Stromal cell of bone marrow (primary cell): ENCODE results near the gene NPHP4.
"Not testable (repeated sequence)": the region's sequence is repeated elsewhere in the genome, so short reads cannot be mapped to it uniquely, and the experiment has no call there.

Experiments
- DNase-seq: peaks from one replicate; pipeline ENCODE4 v3.0.0-alpha.2; 2012; ENCODE audit warnings: low read depth

Gene NPHP4

GRCh38 chr1:6023346-6023745 is 31.1 kb upstream of the NPHP4 start:
- no peak for DNase-seq

- DNase-seq, result no peak
Measured at GRCh38 chr1:6022193-6022592, 30.0 kb upstream of the NPHP4 start.

- no peak for DNase-seq
Measured at GRCh38 chr1:6019166-6019845, 27.1 kb upstream of the NPHP4 start.

DNA sequence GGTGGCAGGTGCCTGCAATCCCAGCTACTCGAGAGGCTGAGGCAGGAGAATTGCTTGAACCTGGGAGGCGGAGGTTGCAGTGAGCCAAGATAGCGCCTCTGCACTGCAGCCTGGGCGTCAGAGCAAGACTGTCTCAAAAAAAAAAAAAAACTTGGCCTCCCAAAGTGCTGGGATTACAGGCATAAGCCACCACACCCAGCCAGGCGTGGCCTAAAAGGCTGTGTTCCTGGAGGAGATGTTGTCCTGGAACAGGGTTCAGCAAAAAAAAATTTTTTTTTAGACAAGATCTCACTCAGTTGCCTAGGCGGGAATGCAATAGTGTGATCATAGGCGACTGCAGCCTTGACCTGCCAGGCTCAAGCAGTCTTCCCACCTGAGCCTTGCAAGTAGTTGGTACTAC is 25.4 kb upstream of the NPHP4 start:
- DNase-seq, result not testable (repeated sequence)

- DNase-seq, result no peak
Measured at GRCh38 chr1:6016191-6016865, 24.1 kb upstream of the NPHP4 start.

DNA sequence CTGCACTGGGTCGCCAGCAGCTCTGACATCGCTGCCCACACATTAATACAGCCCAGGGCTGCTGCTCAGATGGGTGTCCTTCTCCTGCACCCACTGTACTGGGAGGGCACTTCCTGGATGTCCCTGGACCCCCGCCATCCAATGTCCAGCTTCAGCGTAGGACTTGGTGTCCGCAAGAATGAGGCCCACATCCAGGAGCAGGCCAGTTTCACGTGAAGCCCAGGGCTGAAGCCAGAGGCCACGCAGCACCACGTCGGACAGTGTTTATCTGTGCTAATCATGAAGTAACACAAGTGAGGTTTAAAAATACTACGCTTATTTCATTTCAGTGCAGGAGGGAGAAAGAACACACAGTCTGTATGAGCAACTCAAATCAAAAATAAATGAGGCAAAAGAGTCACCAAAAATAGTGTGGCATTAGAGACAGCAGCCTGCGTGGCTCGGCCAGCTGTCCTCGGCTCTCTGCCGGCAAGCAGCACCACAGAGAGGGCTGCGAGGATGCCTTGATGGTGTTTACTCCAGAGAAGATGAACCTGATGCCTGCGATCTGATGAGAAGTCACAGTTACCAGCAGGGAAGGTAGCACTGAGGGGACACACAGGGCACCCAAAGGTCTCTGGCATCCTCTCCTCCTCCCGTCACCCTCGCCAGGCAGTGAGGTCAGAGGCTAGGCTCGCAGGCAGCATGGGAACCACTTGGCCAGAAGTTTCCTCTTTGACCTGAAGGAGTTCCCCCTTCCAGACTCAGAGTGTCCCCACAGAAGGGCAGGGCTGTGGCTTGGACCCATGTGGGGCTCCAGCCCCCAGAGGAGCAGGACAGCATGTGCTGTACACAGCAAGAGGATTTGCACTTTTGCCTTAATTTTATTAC is 22.1 kb upstream of the NPHP4 start:
- DNase-seq, result no peak

- DNase-seq, result no peak
Measured at GRCh38 chr1:6013491-6013890, 21.3 kb upstream of the NPHP4 start.

DNA sequence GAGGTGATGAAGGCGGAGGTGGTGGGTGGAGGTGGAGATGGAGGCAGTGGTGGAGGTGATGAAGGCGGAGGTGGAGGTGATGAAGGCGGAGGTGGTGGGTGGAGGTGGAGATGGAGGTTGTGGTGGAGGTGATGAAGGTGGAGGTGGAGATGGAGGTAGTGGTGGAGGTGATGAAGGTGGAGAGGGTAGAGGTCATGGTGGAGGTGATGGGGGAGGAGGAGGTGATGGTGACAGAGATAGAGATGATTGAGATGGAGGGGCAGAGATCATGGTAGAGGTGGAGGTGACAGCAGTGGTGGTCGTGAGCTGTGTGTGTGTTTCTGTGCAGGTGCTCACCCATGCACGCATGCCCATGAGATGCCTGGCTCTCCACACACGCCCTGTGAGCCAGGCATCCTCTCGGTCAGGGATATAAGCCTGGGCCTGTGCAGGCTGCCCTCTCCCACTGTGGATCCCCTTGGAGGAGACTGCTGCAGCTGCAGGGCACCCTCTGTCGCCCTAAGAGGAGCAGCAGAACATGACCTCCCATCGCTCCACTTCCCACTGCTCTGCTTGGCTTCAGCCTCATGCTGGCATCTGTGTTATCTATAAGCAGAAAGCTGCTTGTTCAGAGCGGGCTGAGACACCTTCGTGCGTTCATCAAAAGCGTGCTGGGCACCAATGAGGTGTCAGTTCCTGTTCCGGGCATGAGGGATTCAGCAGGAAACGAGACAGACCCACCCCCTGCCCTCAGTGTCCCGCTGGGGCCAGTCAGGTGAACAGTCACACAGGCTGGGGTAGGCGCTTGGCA is 20.5 kb upstream of the NPHP4 start:
- DNase-seq, result no peak

DNA sequence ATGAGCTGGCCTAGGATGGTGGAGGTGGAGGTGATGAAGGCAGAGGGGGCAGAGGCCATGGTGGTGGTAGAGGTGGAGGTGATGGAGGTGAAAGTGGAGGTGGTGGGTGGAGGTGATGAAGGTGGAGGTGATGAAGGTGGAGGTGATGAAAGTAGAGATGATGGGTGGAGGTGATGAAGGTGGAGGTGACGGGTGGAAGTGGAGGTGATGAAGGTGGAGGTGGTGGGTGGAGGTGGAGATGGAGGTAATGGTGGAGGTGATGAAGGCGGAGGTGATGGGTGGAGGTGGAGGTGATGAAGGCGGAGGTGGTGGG is 19.7 kb upstream of the NPHP4 start:
- no peak for DNase-seq

- DNase-seq, result no peak
Measured at GRCh38 chr1:6011161-6011945, 19.1 kb upstream of the NPHP4 start.

DNA sequence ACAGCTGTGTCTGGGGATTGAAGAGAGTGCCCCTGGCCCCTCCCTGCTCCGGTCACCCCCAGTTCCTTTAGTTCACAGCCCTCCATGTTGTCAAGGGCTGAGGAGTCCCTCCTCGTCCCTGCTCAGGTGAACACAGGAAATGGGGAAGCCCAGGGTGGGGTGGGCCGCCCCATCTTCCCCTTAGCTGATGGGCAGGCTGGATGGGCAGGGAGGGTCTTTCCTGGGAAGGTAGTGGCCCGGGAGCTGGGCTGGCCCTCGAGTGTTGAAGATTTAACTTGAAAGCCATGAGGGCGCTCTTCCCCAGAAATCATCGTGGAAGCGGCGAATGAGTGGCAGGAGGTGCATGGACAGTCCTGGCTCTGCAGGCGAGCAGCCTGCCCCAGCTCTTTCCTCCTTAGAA is 18.3 kb upstream of the NPHP4 start:
- DNase-seq, result no peak

GRCh38 chr1:6009120-6010040 is 17.2 kb upstream of the NPHP4 start:
- DNase-seq, result no peak

DNA sequence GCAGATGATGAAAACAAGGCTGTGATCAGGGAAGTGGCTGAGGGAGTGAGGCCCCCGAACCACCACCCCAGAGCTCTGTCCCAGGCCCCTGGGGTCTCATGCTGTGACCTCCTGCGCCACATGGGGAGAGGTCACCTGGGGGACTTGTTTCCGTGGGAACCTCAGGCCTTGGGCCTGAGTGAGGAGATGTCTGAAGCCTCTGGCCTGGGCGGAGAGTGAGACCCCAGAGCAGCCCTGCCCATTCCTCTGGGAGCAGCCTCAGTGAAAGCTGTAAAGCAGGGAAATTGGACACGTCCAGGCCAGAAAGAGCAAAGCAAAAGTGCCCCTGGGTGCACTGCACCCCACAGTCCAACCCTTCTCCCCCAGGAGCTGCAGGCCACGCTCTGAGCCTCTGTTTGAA is 16.5 kb upstream of the NPHP4 start:
- no peak for DNase-seq

DNA sequence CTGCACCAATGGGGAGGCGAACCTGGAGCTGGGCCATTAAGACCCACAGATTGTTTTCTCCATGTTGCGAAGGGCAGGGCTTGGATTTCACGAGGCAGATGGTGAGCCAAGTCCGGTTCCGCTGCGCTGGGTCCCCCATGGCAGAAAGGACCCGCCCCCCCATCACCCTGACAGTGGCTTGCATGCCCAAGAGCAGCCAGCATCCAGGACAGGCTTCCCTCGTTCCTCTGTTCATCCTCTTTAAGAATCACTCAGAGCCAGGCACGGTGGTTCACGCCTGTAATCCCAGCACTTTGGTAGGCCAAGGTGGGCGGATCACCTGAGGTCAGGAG is 15.8 kb upstream of the NPHP4 start:
- DNase-seq, result no peak

GRCh38 chr1:6007318-6008083 is 15.3 kb upstream of the NPHP4 start:
- DNase-seq, result no peak

DNA sequence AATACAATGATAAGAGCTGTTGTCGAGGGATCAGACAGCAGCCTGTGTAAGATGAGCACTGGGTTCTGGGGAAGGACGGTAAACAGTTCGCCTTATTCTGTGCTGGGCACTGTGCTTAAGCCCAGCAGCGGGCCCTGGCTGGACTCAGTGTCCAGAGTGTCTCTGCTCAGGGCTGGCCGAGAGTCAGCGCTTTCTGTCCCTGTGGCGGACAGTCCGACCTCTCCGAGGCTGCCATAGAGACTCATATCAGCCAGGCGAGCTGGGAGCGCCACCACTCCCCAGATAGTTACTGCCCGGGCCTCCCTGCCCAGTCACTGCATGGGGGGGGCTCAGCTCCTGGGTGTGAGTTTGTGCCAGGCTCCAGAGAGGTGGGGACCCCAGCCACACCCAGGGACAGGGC is 14.7 kb upstream of the NPHP4 start:
- no peak for DNase-seq

DNA sequence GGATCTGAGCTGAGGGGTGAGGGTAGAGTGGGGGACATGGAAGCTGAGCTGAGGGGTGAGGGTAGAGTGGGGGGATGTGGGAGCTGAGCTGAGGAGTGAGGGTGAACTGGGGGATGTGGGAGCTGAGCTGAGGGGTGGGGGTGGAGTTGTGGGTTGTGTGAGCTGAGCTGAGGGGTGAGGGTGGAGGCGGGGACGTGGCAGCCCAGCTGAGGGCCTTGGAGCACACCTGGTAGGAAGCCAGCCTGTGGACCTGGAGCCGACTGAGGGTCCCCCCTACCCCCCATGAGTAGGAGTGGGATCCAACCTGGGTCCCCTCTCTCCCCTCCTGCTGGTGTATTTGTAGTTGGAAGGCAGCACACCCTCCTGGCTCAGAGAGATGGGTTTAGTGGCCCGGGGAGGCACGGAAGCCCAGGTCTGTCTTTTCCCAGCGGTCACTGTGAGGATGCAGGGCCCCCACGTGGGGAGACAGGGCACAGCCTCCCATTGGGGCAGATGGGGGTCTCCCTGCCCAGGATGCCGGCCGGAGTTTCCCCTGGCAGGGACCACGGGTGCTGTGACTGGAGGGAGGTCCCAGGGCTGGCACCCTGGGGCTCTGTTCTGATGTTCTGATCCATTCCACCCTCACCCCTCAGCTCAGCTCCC is 13.2 kb upstream of the NPHP4 start:
- DNase-seq, result no peak

GRCh38 chr1:6004412-6005123 is 12.3 kb upstream of the NPHP4 start:
- no peak for DNase-seq
